GM12872 (cell line): ENCODE results near the gene ARVCF.

ENCODE experiments used
- TF ChIP-seq, protein P1 (sequence below): IDR thresholded peaks from 3 replicates; pipeline ENCODE4 v1.5.1; 2011; ENCODE audit warnings: low read depth, mild to moderate bottlenecking, low read length, moderate library complexity; ENCODE audit not compliant: insufficient read depth

ARVCF gene

DNA sequence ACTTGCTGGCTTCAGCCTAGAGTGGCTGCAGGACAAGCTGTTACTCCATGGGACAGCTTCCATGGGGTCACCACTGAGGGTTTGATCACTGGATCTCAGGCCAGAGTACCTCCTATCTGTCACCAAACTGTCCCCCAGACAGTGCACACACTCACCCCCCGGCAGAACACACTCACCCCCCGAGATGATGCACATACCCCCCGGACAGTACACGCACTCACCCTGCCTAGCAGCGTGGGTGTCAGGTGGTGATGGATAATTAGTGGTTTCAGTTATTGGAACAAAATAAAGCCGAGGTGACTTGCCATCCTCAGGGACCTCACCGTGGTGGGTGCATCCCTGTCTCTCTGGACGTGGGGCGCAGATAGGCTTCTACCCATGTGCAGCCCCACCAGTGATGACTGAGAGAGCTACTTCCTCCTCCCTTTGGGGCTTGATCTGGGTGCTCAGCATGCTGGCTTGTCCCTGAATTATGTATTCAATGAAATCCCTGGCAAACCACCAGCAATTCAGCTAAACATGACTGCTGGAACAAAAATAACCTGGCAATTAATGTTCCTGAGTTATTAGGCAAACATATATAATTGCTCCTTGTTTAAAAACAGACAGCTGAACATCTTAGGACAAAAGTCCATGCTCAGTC is 23.2 kb upstream of the ARVCF start:
- TF ChIP-seq, protein P1, sequence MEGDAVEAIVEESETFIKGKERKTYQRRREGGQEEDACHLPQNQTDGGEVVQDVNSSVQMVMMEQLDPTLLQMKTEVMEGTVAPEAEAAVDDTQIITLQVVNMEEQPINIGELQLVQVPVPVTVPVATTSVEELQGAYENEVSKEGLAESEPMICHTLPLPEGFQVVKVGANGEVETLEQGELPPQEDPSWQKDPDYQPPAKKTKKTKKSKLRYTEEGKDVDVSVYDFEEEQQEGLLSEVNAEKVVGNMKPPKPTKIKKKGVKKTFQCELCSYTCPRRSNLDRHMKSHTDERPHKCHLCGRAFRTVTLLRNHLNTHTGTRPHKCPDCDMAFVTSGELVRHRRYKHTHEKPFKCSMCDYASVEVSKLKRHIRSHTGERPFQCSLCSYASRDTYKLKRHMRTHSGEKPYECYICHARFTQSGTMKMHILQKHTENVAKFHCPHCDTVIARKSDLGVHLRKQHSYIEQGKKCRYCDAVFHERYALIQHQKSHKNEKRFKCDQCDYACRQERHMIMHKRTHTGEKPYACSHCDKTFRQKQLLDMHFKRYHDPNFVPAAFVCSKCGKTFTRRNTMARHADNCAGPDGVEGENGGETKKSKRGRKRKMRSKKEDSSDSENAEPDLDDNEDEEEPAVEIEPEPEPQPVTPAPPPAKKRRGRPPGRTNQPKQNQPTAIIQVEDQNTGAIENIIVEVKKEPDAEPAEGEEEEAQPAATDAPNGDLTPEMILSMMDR = no peak

DNA sequence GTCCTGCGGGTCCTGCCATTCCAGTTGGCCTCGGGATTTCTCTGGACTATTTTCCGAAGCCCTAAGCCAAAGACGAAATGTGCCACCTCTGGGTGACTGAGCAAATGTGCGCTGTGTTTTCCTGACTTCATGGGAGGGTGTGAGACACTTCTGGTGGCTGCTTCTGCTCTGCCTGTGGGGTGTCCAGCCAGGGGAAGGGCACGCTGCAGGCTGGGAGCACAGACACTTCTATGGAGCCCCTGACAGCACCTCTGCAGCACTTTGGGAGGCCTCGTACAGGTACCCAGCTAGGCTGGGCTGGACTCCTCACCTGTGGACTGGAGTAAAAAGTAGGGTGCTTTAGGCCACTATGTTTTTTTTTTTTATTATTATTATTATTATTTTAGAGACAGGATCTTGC is 22.0 kb upstream of the ARVCF start:
- TF ChIP-seq, protein P1 = no peak

DNA sequence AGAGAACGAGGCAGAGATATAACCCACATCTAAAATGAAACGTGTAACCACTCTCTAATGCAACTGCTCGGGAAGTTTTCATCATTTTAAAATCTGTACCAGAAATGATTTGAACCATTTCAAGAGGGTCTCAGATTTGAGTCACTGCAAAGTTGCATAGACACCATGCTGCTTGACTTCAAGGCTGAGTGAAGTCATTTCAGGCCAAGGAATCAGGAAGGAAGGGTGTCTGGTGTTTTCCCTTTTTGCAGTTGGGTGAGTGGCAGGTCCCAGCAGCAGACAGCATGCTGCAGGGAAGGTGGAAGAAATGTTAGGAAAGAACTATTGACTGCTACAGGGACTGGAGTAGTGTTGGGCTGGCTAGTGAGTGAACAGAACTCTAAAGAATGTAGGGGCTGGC is 20.8 kb upstream of the ARVCF start:
- TF ChIP-seq, protein P1 = no peak

DNA sequence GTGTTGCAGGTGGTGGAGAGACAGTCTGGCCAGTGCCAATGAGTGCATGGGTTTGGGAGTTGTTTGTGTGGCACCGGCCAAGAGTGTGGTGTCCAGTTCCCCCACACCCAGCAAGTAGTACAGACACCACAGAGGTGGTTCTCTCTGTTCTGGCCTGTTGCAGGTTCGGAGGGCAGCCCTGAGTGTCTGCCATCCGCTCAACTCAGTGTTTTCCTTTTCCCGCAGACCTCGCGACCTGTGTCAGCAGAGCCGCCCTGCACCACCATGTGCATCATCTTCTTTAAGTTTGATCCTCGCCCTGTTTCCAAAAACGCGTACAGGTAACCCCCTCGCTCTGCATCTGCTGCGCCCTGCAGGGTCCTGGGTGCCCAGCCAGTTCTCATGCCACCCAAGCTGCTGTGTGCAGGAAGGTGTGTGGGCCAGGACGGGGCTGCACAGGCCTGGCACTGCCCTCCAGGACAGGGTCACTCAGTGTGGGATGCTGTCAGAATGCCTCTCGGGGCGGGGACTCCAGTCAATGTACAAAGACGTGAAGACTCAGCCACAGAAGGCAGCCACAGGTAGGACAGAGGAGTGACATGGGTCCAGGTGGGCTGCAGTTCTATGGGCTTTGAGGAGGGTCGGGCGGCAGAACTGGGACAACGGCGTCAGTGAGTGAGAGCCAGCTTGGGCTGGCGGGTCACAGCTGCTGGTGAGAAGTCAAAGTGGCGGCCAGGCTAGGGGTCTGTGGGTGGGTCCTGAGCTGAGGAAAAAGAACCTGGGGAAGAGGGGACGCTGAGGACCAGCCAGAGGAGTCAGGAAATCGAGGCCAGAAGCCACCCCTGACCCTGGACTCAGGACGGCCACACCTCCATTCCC is 20.1 kb upstream of the ARVCF start:
- TF ChIP-seq, protein P1 = no peak

DNA sequence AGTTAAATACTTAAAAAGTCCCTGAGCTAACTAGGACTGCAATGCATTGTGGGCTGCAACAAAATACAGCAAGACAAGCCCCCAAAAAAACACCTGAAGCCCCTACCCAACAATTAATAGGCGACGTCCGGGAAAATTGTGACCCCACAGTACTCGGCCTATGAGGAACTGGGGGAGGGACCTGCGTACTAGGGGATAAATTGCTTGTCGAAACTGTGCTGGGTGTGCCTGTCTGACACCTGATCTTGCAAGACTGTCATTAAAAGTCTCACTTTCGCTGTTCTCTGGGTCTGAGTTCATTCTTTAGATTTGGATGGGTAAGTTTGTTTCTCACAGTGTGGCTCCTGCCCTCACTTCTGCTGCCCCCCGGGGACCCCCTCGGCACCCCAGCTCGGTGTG is 19.5 kb upstream of the ARVCF start:
- TF ChIP-seq, protein P1 = no peak

DNA sequence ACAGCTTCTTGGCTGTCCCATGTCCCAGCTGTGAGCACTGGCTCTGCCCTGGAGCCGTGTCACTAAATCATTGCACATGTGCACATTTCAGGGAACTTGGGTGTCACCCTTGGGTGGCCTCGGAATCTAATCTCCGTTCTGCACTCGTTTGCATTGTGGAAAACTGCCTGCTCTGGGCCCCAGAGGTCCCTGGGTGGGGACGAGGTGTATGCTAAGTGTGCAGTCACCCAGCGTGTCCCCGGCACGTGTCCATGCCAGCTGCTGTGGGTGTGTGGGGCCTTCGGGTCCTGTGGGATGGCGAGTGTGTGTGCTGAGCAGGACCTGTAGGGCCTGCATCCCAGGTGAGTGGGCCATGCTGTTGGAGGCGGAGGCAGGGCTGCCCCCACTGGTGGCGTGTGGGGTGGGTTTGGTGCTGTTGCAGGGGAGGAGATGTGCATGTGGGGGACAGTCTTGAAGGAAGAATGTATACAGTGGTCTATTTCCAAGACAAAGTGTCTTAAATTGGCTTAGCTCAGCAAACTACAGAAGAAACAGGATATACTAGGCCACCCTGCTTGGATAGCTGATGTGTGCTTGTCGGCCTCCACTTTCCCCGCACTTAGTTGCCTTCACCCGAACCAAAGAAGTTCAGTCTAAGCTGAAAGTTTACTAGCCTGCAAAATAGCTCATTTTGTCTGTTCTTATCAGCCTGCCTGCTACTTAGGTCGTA is 18.9 kb upstream of the ARVCF start:
- TF ChIP-seq, protein P1 = no peak

DNA sequence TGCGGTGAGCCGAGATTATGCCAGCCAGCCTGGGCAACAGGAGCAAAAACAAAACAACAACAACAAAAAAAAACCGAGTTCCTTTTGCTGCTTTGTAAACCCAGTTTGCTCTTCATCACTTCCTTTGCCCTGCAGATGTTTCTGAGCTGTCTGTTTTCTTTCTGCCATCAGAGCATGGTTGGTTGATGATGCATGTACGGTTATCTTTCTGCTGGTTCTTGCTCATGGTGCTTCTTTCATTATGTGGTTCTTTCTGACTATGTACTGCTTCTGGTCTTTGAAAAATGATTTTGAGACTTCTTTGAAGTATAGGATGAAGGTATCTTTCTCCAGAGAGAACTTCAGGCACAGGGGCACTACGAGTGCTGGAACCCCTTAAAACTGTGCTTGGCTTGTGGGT is 17.5 kb upstream of the ARVCF start:
- TF ChIP-seq, protein P1 = no peak
